Peyer's patch (tissue), 4 donors: ENCODE measurements around the gene PPP1CC. TPM values are rescaled to one million over a fixed set of nuclear protein-coding genes. Genes with fewer than 3 reads are reported as not detected.

Experiments
- DNase-seq, 3 donors: peaks; one replicate each; pipeline ENCODE4 v3.0.0-alpha.2; 2017 to 2019
- H3K27ac ChIP-seq, 4 donors: fragments of 200-600 bp; sonication (generic); one replicate each; pipeline ENCODE4 v1.5.1; 2016 to 2019
- H3K27me3 ChIP-seq, 2 donors: fragments of 200-600 bp; sonication (generic); one replicate each; pipeline ENCODE4 v1.5.1; 2019
- H3K36me3 ChIP-seq, 3 donors: fragments of 200-600 bp; sonication (generic); one replicate each; pipeline ENCODE4 v1.5.1; 2016 to 2019
- H3K4me1 ChIP-seq, 4 donors: fragments of 200-600 bp; sonication (generic); one replicate each; pipeline ENCODE4 v1.5.1; 2016 to 2019
- H3K4me3 ChIP-seq, 4 donors: fragments of 200-600 bp; sonication (generic); 1 replicate in 3 of 4; 2 replicates in 1 of 4; pipeline ENCODE4 v1.5.1; 2016 to 2019; ENCODE audit warnings: mild to moderate bottlenecking in 1 of 4
- H3K9me3 ChIP-seq, 4 donors: fragments of 200-600 bp; sonication (generic); one replicate each; pipeline ENCODE4 v1.5.1; 2016 to 2019; ENCODE audit warnings: mild to moderate bottlenecking in 1 of 4
- CTCF ChIP-seq, 6 experiments: fragments of 450-650 bp in 4 of 6; fragments of 200-600 bp in 2 of 6; sonication (generic) in 1 of 6; IDR thresholded peaks; one replicate each; pipeline ENCODE4 v1.5.1; 2017 to 2019; ENCODE audit warnings: antibody characterized with exemption in 6 of 6, mild to moderate bottlenecking in 3 of 6, moderate library complexity in 1 of 6
- POLR2A ChIP-seq, 2 donors: fragments of 450-650 bp; IDR thresholded peaks; one replicate each; pipeline ENCODE4 v1.5.1; 2017; ENCODE audit warnings: antibody characterized with exemption in 2 of 2, mild to moderate bottlenecking in 2 of 2, moderate library complexity in 2 of 2
- total RNA-seq, 4 donors: library from RNA; depleted of rRNA; stranded (reverse); fragments of >200 nt; gene quantifications; one replicate each; pipeline ENCODE4 v1.1.0, GENCODE V29; 2016

The PPP1CC gene
- total RNA-seq, 4 donors from 2014 or later: 174 to 361 (median 217) TPM

- no peak for DNase-seq
- peak overlapping the region in 3 of 4 donors; percentile 19 to 78 (median 28) for H3K27ac ChIP-seq
These were observed 64.7 kb downstream of the PPP1CC start for GRCh38 chr12:110677982-110678381.

GRCh38 chr12:110677206-110677911, 65.3 kb downstream of the PPP1CC start:
- DNase-seq: peak in 2 of 3 donors; percentile 71 to 72
- no peaks in the 10 kb centered on the region for H3K9me3 ChIP-seq
- no peaks in the 10 kb centered on the region for H3K27me3 ChIP-seq
- H3K4me1 ChIP-seq: peaks cover 0 to 33% (median 5%) of the 10 kb centered on the region in 4 donors
- H3K4me3 ChIP-seq: no peak overlapping the region
- TF ChIP-seq POLR2A (IDR thresholded peaks at IDR 0.05) (no peak), CTCF (IDR thresholded peaks at IDR 0.05) (no peak)
- peak overlapping the region in 3 of 4 donors; percentile 19 to 78 (median 28) for H3K27ac ChIP-seq
- no peaks in the 10 kb centered on the region for H3K36me3 ChIP-seq

More at GRCh38 chr12:110677982-110678381, 64.7 kb downstream of the PPP1CC start:
- TF ChIP-seq POLR2A (IDR thresholded peaks at IDR 0.05) (no peak), CTCF (IDR thresholded peaks at IDR 0.05) (no peak)
- peak overlapping the region in 1 of 4 donors; percentile 3 for H3K4me3 ChIP-seq
- no peaks in the 10 kb centered on the region for H3K27me3 ChIP-seq
- H3K36me3 ChIP-seq: no peaks in the 10 kb centered on the region
- H3K4me1 ChIP-seq: peaks cover 0 to 33% (median 5%) of the 10 kb centered on the region in 4 donors
- no peaks in the 10 kb centered on the region for H3K9me3 ChIP-seq

- Histone ChIP-seq H3K4me3 (no peak overlapping the region), H3K36me3 (no peaks in the 10 kb centered on the region), H3K27ac (peak overlapping the region in 1 of 4 donors; percentile 78), H3K27me3 (no peaks in the 10 kb centered on the region), H3K9me3 (no peaks in the 10 kb centered on the region), H3K4me1 (peaks cover 0 to 37% (median 5%) of the 10 kb centered on the region in 4 donors)
- TF ChIP-seq CTCF (IDR thresholded peaks at IDR 0.05) (no peak), POLR2A (IDR thresholded peaks at IDR 0.05) (no peak)
- DNase-seq: no peak
These were observed 66.5 kb downstream of the PPP1CC start for GRCh38 chr12:110676171-110676570.

GRCh38 chr12:110670161-110670701, 72.5 kb downstream of the PPP1CC start:
- no peak for TF ChIP-seq POLR2A (IDR thresholded peaks at IDR 0.05)
- no peak for TF ChIP-seq CTCF (IDR thresholded peaks at IDR 0.05)
- Histone ChIP-seq H3K4me1 (peaks cover 0 to 26% (median 4%) of the 10 kb centered on the region in 4 donors), H3K27ac (peak overlapping the region in 2 of 4 donors; percentile 62 to 76), H3K27me3 (no peaks in the 10 kb centered on the region), H3K4me3 (no peak overlapping the region), H3K36me3 (no peaks in the 10 kb centered on the region), H3K9me3 (peaks cover 0 to 2% (median 0%) of the 10 kb centered on the region in 4 donors)
- no peak for DNase-seq

Other genes starting within 250 kb of the PPP1CC start
- 100 to 1,000 TPM in 2 of 4 donors, 10 to 100 TPM in 2; 81.1 to 124 (median 106) TPM for gene VPS29, start 240.8 kb downstream of the PPP1CC start, total RNA-seq
- gene RAD9B, start 240.6 kb downstream of the PPP1CC start, total RNA-seq: under 1 TPM in 2 of 4 donors, not detected in 2; 0.40 to 0.83 TPM
- gene PPTC7, start 159.6 kb downstream of the PPP1CC start, total RNA-seq: 10 to 100 TPM; 19.5 to 21.4 (median 20.1) TPM
- 10 to 100 TPM in 2 of 4 donors, 1 to 10 TPM in 2; 9.1 to 53.6 (median 9.7) TPM for gene TCTN1, start 128.8 kb downstream of the PPP1CC start, total RNA-seq
- gene HVCN1, start 53.8 kb downstream of the PPP1CC start, total RNA-seq: 10 to 100 TPM in 1 of 4 donors, 1 to 10 TPM in 3; 2.6 to 16.5 (median 4.7) TPM
- not detected for gene CCDC63, start 104.1 kb upstream of the PPP1CC start, total RNA-seq
- gene MYL2, start 177.7 kb upstream of the PPP1CC start, total RNA-seq: not detected